H1 (cell line): ENCODE measurements around the gene CAMK2D. TPM values are rescaled to one million over a fixed set of nuclear protein-coding genes. Genes with fewer than 3 reads are reported as not detected.

ENCODE experiments used
- TCF12 ChIP-seq: IDR thresholded peaks from 2 replicates; pipeline ENCODE4 v1.6.1; 2011; ENCODE audit warnings: low read depth, mild to moderate bottlenecking, low read length
- polyA plus RNA-seq, 7 experiments: library from polyadenylated mRNA; depleted of rRNA in 3 of 7; stranded (reverse) in 5 of 7; unstranded in 2 of 7; fragments of >200 nt in 5 of 7; fragments of 200-250 nt in 2 of 7; gene quantifications; 1 replicate in 5 of 7; 2 replicates in 1 of 7; 4 replicates in 1 of 7; pipeline versions ENCODE4 v1.2.1 to v1.2.3, GENCODE V29; 2011 to 2013; ENCODE audit warnings: missing spikeins in 2 of 7, mixed read lengths in 2 of 7
- total RNA-seq: library from RNA; stranded (reverse); fragmentation: NEBNext Ultra II Directional; extraction: Animal tissue kit (Norgen Biotek cat#: 25700); gene quantifications from 2 replicates; pipeline ENCODE4 v1.2.1, GENCODE V29; 2021
- TF ChIP-seq, protein P1 (sequence below): fragments of 300-600 bp; sonication (generic); IDR thresholded peaks from 2 replicates; pipeline ENCODE4 v1.7.1; 2012; ENCODE audit warnings: low read length, moderate library complexity, mild to moderate bottlenecking, inconsistent platforms; ENCODE audit not compliant: insufficient replicate concordance

CAMK2D gene
- total and polyA plus RNA-seq, 2 of the 8 experiments (the other 6 are each of a cell fraction or from before 2014, with no cell fraction given): 3.2 to 7.0 TPM

- TF ChIP-seq, protein P1, sequence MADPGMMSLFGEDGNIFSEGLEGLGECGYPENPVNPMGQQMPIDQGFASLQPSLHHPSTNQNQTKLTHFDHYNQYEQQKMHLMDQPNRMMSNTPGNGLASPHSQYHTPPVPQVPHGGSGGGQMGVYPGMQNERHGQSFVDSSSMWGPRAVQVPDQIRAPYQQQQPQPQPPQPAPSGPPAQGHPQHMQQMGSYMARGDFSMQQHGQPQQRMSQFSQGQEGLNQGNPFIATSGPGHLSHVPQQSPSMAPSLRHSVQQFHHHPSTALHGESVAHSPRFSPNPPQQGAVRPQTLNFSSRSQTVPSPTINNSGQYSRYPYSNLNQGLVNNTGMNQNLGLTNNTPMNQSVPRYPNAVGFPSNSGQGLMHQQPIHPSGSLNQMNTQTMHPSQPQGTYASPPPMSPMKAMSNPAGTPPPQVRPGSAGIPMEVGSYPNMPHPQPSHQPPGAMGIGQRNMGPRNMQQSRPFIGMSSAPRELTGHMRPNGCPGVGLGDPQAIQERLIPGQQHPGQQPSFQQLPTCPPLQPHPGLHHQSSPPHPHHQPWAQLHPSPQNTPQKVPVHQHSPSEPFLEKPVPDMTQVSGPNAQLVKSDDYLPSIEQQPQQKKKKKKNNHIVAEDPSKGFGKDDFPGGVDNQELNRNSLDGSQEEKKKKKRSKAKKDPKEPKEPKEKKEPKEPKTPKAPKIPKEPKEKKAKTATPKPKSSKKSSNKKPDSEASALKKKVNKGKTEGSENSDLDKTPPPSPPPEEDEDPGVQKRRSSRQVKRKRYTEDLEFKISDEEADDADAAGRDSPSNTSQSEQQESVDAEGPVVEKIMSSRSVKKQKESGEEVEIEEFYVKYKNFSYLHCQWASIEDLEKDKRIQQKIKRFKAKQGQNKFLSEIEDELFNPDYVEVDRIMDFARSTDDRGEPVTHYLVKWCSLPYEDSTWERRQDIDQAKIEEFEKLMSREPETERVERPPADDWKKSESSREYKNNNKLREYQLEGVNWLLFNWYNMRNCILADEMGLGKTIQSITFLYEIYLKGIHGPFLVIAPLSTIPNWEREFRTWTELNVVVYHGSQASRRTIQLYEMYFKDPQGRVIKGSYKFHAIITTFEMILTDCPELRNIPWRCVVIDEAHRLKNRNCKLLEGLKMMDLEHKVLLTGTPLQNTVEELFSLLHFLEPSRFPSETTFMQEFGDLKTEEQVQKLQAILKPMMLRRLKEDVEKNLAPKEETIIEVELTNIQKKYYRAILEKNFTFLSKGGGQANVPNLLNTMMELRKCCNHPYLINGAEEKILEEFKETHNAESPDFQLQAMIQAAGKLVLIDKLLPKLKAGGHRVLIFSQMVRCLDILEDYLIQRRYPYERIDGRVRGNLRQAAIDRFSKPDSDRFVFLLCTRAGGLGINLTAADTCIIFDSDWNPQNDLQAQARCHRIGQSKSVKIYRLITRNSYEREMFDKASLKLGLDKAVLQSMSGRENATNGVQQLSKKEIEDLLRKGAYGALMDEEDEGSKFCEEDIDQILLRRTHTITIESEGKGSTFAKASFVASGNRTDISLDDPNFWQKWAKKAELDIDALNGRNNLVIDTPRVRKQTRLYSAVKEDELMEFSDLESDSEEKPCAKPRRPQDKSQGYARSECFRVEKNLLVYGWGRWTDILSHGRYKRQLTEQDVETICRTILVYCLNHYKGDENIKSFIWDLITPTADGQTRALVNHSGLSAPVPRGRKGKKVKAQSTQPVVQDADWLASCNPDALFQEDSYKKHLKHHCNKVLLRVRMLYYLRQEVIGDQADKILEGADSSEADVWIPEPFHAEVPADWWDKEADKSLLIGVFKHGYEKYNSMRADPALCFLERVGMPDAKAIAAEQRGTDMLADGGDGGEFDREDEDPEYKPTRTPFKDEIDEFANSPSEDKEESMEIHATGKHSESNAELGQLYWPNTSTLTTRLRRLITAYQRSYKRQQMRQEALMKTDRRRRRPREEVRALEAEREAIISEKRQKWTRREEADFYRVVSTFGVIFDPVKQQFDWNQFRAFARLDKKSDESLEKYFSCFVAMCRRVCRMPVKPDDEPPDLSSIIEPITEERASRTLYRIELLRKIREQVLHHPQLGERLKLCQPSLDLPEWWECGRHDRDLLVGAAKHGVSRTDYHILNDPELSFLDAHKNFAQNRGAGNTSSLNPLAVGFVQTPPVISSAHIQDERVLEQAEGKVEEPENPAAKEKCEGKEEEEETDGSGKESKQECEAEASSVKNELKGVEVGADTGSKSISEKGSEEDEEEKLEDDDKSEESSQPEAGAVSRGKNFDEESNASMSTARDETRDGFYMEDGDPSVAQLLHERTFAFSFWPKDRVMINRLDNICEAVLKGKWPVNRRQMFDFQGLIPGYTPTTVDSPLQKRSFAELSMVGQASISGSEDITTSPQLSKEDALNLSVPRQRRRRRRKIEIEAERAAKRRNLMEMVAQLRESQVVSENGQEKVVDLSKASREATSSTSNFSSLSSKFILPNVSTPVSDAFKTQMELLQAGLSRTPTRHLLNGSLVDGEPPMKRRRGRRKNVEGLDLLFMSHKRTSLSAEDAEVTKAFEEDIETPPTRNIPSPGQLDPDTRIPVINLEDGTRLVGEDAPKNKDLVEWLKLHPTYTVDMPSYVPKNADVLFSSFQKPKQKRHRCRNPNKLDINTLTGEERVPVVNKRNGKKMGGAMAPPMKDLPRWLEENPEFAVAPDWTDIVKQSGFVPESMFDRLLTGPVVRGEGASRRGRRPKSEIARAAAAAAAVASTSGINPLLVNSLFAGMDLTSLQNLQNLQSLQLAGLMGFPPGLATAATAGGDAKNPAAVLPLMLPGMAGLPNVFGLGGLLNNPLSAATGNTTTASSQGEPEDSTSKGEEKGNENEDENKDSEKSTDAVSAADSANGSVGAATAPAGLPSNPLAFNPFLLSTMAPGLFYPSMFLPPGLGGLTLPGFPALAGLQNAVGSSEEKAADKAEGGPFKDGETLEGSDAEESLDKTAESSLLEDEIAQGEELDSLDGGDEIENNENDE: no peak
- TF ChIP-seq TCF12: no peak
These were observed 337.9 kb downstream of the CAMK2D start (continued) for GRCh38 chr4:113423631-113424030.
